Measurements from ENCODE around the gene RNASE7. TPM values are rescaled to one million over a fixed set of nuclear protein-coding genes. Genes with fewer than 3 reads are reported as not detected.

RNASE7 gene
- not detected for total RNA-seq
- not detected for polyA plus RNA-seq

GRCh38 chr14:21041676-21042433 lies at the start of gene RNASE7:
Gene RNASE7, plus strand, starts transcription at chr14:21042362. Its CDS starts 631 bp downstream, at chr14:21042993.
- no peak for DNase-seq
- POLR2A ChIA-PET, result no interaction called here
- peaks cover 6 to 11% (median 9%) of the 10 kb centered on the region in 3 donors for H3K4me1 Mint-ChIP-seq
- H3K36me3 Mint-ChIP-seq, result no peaks in the 10 kb centered on the region
- H3K36me3 ChIP-seq (ENCODE audit: insufficient read depth, low read length), result no peaks in the 10 kb centered on the region
- H3K4me3 Mint-ChIP-seq, result no peak within 1 kb of the TSS
- no peak within 1 kb of the TSS for H3K4me3 ChIP-seq (ENCODE audit: low read length)
- H3K4me1 ChIP-seq (ENCODE audit: insufficient read depth, low read length), result peaks cover 6% of the 10 kb centered on the region
- peak within 1 kb of the TSS in 1 of 8 donors; percentile 49 for H3K27ac Mint-ChIP-seq
- no peaks in the 10 kb centered on the region for H3K27me3 ChIP-seq (ENCODE audit: insufficient read depth, low read length, poor library complexity, severe bottlenecking)
- peaks cover 16 to 42% of the 10 kb centered on the region in 2 donors for H3K27me3 Mint-ChIP-seq
- H3K9me3 Mint-ChIP-seq, result no peaks in the 10 kb centered on the region
- H3K27ac ChIP-seq (ENCODE audit: low read depth, low read length), result no peak within 1 kb of the TSS
- no peaks in the 10 kb centered on the region for H3K9me3 ChIP-seq (ENCODE audit: low read length)
- CTCF ChIA-PET, result interaction anchor here (1.9 to 4.8 kb wide), 3 partner anchors 21 to 63 kb away, joined by 5 to 133 read pairs (median 11); no protein-coding TSS in a partner anchor

GRCh38 chr14:20996521-20996920 lies 45.6 kb upstream of the RNASE7 start:
- Histone ChIP-seq H3K4me3 (ENCODE audit: low read length) (no peak overlapping the region), H3K27ac (ENCODE audit: low read depth, low read length) (no peak overlapping the region), H3K9me3 (ENCODE audit: low read length) (no peaks in the 10 kb centered on the region), H3K4me1 (ENCODE audit: insufficient read depth, low read length) (peaks cover 13% of the 10 kb centered on the region), H3K36me3 (ENCODE audit: insufficient read depth, low read length) (peaks cover 44% of the 10 kb centered on the region), H3K27me3 (ENCODE audit: insufficient read depth, low read length, poor library complexity, severe bottlenecking) (no peaks in the 10 kb centered on the region)
- Mint-ChIP-seq H3K27ac (no peak overlapping the region), H3K36me3 (peaks cover 4 to 57% (median 28%) of the 10 kb centered on the region in 3 donors), H3K9me3 (no peaks in the 10 kb centered on the region), H3K4me3 (no peak overlapping the region), H3K27me3 (no peaks in the 10 kb centered on the region), H3K4me1 (peaks cover 6 to 8% (median 6%) of the 10 kb centered on the region in 3 donors)
- POLR2A ChIA-PET, result no interaction called here
- CTCF ChIA-PET, result interaction anchor here (1.4 to 3.5 kb wide), 4 partner anchors 18 to 96 kb away, joined by 3 to 17 read pairs (median 10); no protein-coding TSS in a partner anchor
- no peak for DNase-seq

- no peak for DNase-seq
- Histone ChIP-seq H3K4me1 (ENCODE audit: insufficient read depth, low read length) (peaks cover 7% of the 10 kb centered on the region), H3K4me3 (ENCODE audit: low read length) (no peak overlapping the region), H3K36me3 (ENCODE audit: insufficient read depth, low read length) (peaks cover 39% of the 10 kb centered on the region), H3K27me3 (ENCODE audit: insufficient read depth, low read length, poor library complexity, severe bottlenecking) (no peaks in the 10 kb centered on the region), H3K9me3 (ENCODE audit: low read length) (no peaks in the 10 kb centered on the region), H3K27ac (ENCODE audit: low read depth, low read length) (no peak overlapping the region)
- no peaks in the 10 kb centered on the region for H3K9me3 Mint-ChIP-seq
- CTCF ChIA-PET, result interaction anchor here (1.4 to 3.5 kb wide), 5 partner anchors 15 to 95 kb away, joined by 3 to 17 read pairs (median 6); no protein-coding TSS in a partner anchor
- POLR2A ChIA-PET, result interaction anchor here (0.6 kb wide), 2 partner anchors 46 to 172 kb away, joined by 3 to 5 read pairs; no protein-coding TSS in a partner anchor
- no peaks in the 10 kb centered on the region for H3K27me3 Mint-ChIP-seq
- peak overlapping the region in 1 of 8 donors; percentile 18 for H3K27ac Mint-ChIP-seq
- no peak overlapping the region for H3K4me3 Mint-ChIP-seq
- H3K4me1 Mint-ChIP-seq, result peaks cover under 1 to 2% (median under 1%) of the 10 kb centered on the region in 3 donors
- peaks cover 4 to 53% (median 28%) of the 10 kb centered on the region in 3 donors for H3K36me3 Mint-ChIP-seq
Measured at GRCh38 chr14:20997115-20997514, 45.0 kb upstream of the RNASE7 start.

GRCh38 chr14:20997564-20997963 lies 44.6 kb upstream of the RNASE7 start:
- Mint-ChIP-seq H3K9me3 (no peaks in the 10 kb centered on the region), H3K4me3 (no peak overlapping the region), H3K36me3 (peaks cover 4 to 48% (median 28%) of the 10 kb centered on the region in 3 donors), H3K27me3 (no peaks in the 10 kb centered on the region), H3K4me1 (peaks cover 0 to 2% (median 0%) of the 10 kb centered on the region in 3 donors), H3K27ac (peak overlapping the region in 2 of 8 donors; percentile 18 to 67)
- ChIA-PET POLR2A (interaction anchor here (0.6 kb wide), 2 partner anchors 46 to 171 kb away, joined by 3 to 5 read pairs; no protein-coding TSS in a partner anchor), CTCF (interaction anchor here (1.4 to 3.5 kb wide), 4 partner anchors 15 to 95 kb away, joined by 4 to 17 read pairs (median 10); no protein-coding TSS in a partner anchor)
- Histone ChIP-seq H3K9me3 (ENCODE audit: low read length) (no peaks in the 10 kb centered on the region), H3K4me3 (ENCODE audit: low read length) (no peak overlapping the region), H3K36me3 (ENCODE audit: insufficient read depth, low read length) (peaks cover 36% of the 10 kb centered on the region), H3K27ac (ENCODE audit: low read depth, low read length) (no peak overlapping the region), H3K27me3 (ENCODE audit: insufficient read depth, low read length, poor library complexity, severe bottlenecking) (no peaks in the 10 kb centered on the region), H3K4me1 (ENCODE audit: insufficient read depth, low read length) (peaks cover 7% of the 10 kb centered on the region)
- no peak for DNase-seq

- H3K4me1 ChIP-seq (ENCODE audit: insufficient read depth, low read length), result peaks cover 7% of the 10 kb centered on the region
- no peaks in the 10 kb centered on the region for H3K9me3 ChIP-seq (ENCODE audit: low read length)
- ChIA-PET POLR2A (no interaction called here), CTCF (interaction anchor here (1.1 to 3.5 kb wide), 5 partner anchors 10 to 94 kb away, joined by 4 to 17 read pairs (median 6); no protein-coding TSS in a partner anchor)
- Mint-ChIP-seq H3K4me1 (peaks cover 0 to 2% (median 0%) of the 10 kb centered on the region in 3 donors), H3K27me3 (no peaks in the 10 kb centered on the region), H3K4me3 (no peak overlapping the region), H3K27ac (peak overlapping the region in 4 of 8 donors; percentile 24 to 85 (median 46)), H3K36me3 (peaks cover 4 to 43% (median 28%) of the 10 kb centered on the region in 3 donors), H3K9me3 (no peaks in the 10 kb centered on the region)
- peaks cover 30% of the 10 kb centered on the region for H3K36me3 ChIP-seq (ENCODE audit: insufficient read depth, low read length)
- H3K27ac ChIP-seq (ENCODE audit: low read depth, low read length), result no peak overlapping the region
- no peak overlapping the region for H3K4me3 ChIP-seq (ENCODE audit: low read length)
- no peaks in the 10 kb centered on the region for H3K27me3 ChIP-seq (ENCODE audit: insufficient read depth, low read length, poor library complexity, severe bottlenecking)
- no peak for DNase-seq
Measured at GRCh38 chr14:20998139-20998538, 44.0 kb upstream of the RNASE7 start.

GRCh38 chr14:20998674-20999366 lies 43.3 kb upstream of the RNASE7 start, which contains the start of gene SLC39A2:
Gene SLC39A2, plus strand, starts transcription at chr14:20999293. Its CDS starts 154 bp downstream, at chr14:20999447.
- Mint-ChIP-seq H3K27me3 (peaks cover 0 to 2% of the 10 kb centered on the region in 2 donors), H3K9me3 (no peaks in the 10 kb centered on the region), H3K4me1 (peaks cover 0 to 1% (median 0%) of the 10 kb centered on the region in 3 donors), H3K27ac (peak within 1 kb of the TSS in 4 of 8 donors; percentile 24 to 85 (median 30)), H3K4me3 (no peak within 1 kb of the TSS), H3K36me3 (peaks cover 4 to 39% (median 27%) of the 10 kb centered on the region in 3 donors)
- ChIA-PET CTCF (interaction anchor here (1.1 to 3.5 kb wide), 3 partner anchors 9 to 27 kb away, joined by 5 to 17 read pairs (median 15); no protein-coding TSS in a partner anchor), POLR2A (no interaction called here)
- DNase-seq, result no peak
- Histone ChIP-seq H3K27ac (ENCODE audit: low read depth, low read length) (no peak within 1 kb of the TSS), H3K9me3 (ENCODE audit: low read length) (no peaks in the 10 kb centered on the region), H3K36me3 (ENCODE audit: insufficient read depth, low read length) (peaks cover 27% of the 10 kb centered on the region), H3K4me3 (ENCODE audit: low read length) (no peak within 1 kb of the TSS), H3K4me1 (ENCODE audit: insufficient read depth, low read length) (peaks cover 7% of the 10 kb centered on the region), H3K27me3 (ENCODE audit: insufficient read depth, low read length, poor library complexity, severe bottlenecking) (no peaks in the 10 kb centered on the region)

- Mint-ChIP-seq H3K4me3 (no peak overlapping the region), H3K27me3 (peaks cover 0 to 3% of the 10 kb centered on the region in 2 donors), H3K9me3 (no peaks in the 10 kb centered on the region), H3K4me1 (no peaks in the 10 kb centered on the region), H3K27ac (no peak overlapping the region), H3K36me3 (peaks cover 4 to 32% (median 23%) of the 10 kb centered on the region in 3 donors)
- DNase-seq, result no peak
- no peaks in the 10 kb centered on the region for H3K9me3 ChIP-seq (ENCODE audit: low read length)
- ChIA-PET POLR2A (no interaction called here), CTCF (interaction anchor here (3.5 kb wide), 1 partner anchor 15 kb away, joined by 17 read pairs; no protein-coding TSS in a partner anchor)
- peaks cover 20% of the 10 kb centered on the region for H3K36me3 ChIP-seq (ENCODE audit: insufficient read depth, low read length)
- H3K27ac ChIP-seq (ENCODE audit: low read depth, low read length), result no peak overlapping the region
- H3K4me3 ChIP-seq (ENCODE audit: low read length), result no peak overlapping the region
- H3K4me1 ChIP-seq (ENCODE audit: insufficient read depth, low read length), result peaks cover 7% of the 10 kb centered on the region
- no peaks in the 10 kb centered on the region for H3K27me3 ChIP-seq (ENCODE audit: insufficient read depth, low read length, poor library complexity, severe bottlenecking)
Measured at GRCh38 chr14:20999591-20999990, 42.6 kb upstream of the RNASE7 start.
